ENCODE results near the gene NDUFAB1.

NDUFAB1 gene

GRCh38 chr16:23575834-23576233, 20.3 kb downstream of the NDUFAB1 start:
- H3K36me3 ChIP-seq (ENCODE audit: control insufficient read depth in 1 of 2, insufficient read depth in 2 of 2, low read depth in 1 of 2, low read length in 2 of 2) = peaks cover 54 to 86% of the 10 kb centered on the region in 2 experiments
- H3K4me3 ChIP-seq (ENCODE audit: insufficient read depth in 1 of 2, low read depth in 1 of 2, low read length in 2 of 2) = no peak overlapping the region
- no peak overlapping the region for H2BK5ac ChIP-seq (ENCODE audit: low read depth, low read length, poor library complexity, severe bottlenecking)
- no peaks in the 10 kb centered on the region for H3K4me1 ChIP-seq (ENCODE audit: control insufficient read depth, insufficient read depth, low read depth, low read length)
- no peak overlapping the region for H4K8ac ChIP-seq (ENCODE audit: low read length)
- no peak overlapping the region for H2AK5ac ChIP-seq (ENCODE audit: low read length, severe bottlenecking)
- 85% methylated on average over 3 of the region's 3 CpGs for WGBS
- H3K23ac ChIP-seq (ENCODE audit: low read length in 2 of 2) = no peak overlapping the region
- no peak overlapping the region for H4K91ac ChIP-seq (ENCODE audit: low read length)
- no peak overlapping the region for H3K9ac ChIP-seq (ENCODE audit: low read length)
- no peak overlapping the region for H3K14ac ChIP-seq (ENCODE audit: low read length in 2 of 2)
- no peak overlapping the region for H3K4me2 ChIP-seq (ENCODE audit: low read length, poor library complexity, severe bottlenecking)
- no peak overlapping the region for H3K18ac ChIP-seq (ENCODE audit: low read depth in 1 of 2, low read length in 2 of 2)
- H2BK15ac ChIP-seq (ENCODE audit: low read depth, poor library complexity, severe bottlenecking) = no peak overlapping the region
- H3K79me1 ChIP-seq (replicated peaks; ENCODE audit: low read length, poor library complexity, severe bottlenecking) = peaks cover 21% of the 10 kb centered on the region
- DNase-seq = no peak
- no peak overlapping the region for H3K4ac ChIP-seq (ENCODE audit: low read depth in 1 of 2, low read length in 2 of 2)
- no peak overlapping the region for H2BK120ac ChIP-seq (ENCODE audit: low read depth, low read length)
- no peak overlapping the region for H2AFZ ChIP-seq (ENCODE audit: low read depth, low read length)
- no peaks in the 10 kb centered on the region for H3K27me3 ChIP-seq (ENCODE audit: control insufficient read depth in 1 of 2, insufficient read depth in 1 of 2, low read length in 2 of 2)
- H2BK12ac ChIP-seq (ENCODE audit: low read length in 2 of 2) = no peak overlapping the region
- H3K27ac ChIP-seq (ENCODE audit: low read length, poor library complexity, severe bottlenecking) = no peak overlapping the region
- H3K9me3 ChIP-seq (ENCODE audit: control insufficient read depth, low read length) = no peaks in the 10 kb centered on the region

- Histone ChIP-seq H3K4me2 (ENCODE audit: low read length, poor library complexity, severe bottlenecking) (no peak overlapping the region), H3K18ac (ENCODE audit: low read depth in 1 of 2, low read length in 2 of 2) (no peak overlapping the region), H2BK12ac (ENCODE audit: low read length in 2 of 2) (no peak overlapping the region), H3K4me1 (ENCODE audit: control insufficient read depth, insufficient read depth, low read depth, low read length) (no peaks in the 10 kb centered on the region), H3K4ac (ENCODE audit: low read depth in 1 of 2, low read length in 2 of 2) (no peak overlapping the region), H3K4me3 (ENCODE audit: insufficient read depth in 1 of 2, low read depth in 1 of 2, low read length in 2 of 2) (no peak overlapping the region), H2BK120ac (ENCODE audit: low read depth, low read length) (no peak overlapping the region), H3K9me3 (ENCODE audit: control insufficient read depth, low read length) (no peaks in the 10 kb centered on the region), H4K8ac (ENCODE audit: low read length) (no peak overlapping the region), H3K27me3 (ENCODE audit: control insufficient read depth in 1 of 2, insufficient read depth in 1 of 2, low read length in 2 of 2) (no peaks in the 10 kb centered on the region), H3K14ac (ENCODE audit: low read length in 2 of 2) (no peak overlapping the region), H2AK5ac (ENCODE audit: low read length, severe bottlenecking) (no peak overlapping the region), H3K36me3 (ENCODE audit: control insufficient read depth in 1 of 2, insufficient read depth in 2 of 2, low read depth in 1 of 2, low read length in 2 of 2) (peaks cover 51 to 86% of the 10 kb centered on the region in 2 experiments), H3K23ac (ENCODE audit: low read length in 2 of 2) (no peak overlapping the region), H3K27ac (ENCODE audit: low read length, poor library complexity, severe bottlenecking) (no peak overlapping the region), H2BK15ac (ENCODE audit: low read depth, poor library complexity, severe bottlenecking) (no peak overlapping the region), H2BK5ac (ENCODE audit: low read depth, low read length, poor library complexity, severe bottlenecking) (no peak overlapping the region), H3K9ac (ENCODE audit: low read length) (no peak overlapping the region), H2AFZ (ENCODE audit: low read depth, low read length) (no peak overlapping the region), H3K79me1 (replicated peaks; ENCODE audit: low read length, poor library complexity, severe bottlenecking) (peaks cover 17% of the 10 kb centered on the region), H4K91ac (ENCODE audit: low read length) (no peak overlapping the region)
- DNase-seq = no peak
- 100% methylated on average over 5 of the region's 5 CpGs for WGBS
Observed at GRCh38 chr16:23573817-23574216, 22.3 kb downstream of the NDUFAB1 start.

- H3K4me3 ChIP-seq (ENCODE audit: insufficient read depth in 1 of 2, low read depth in 1 of 2, low read length in 2 of 2) = no peak overlapping the region
- no peak overlapping the region for H3K4ac ChIP-seq (ENCODE audit: low read depth in 1 of 2, low read length in 2 of 2)
- H2BK5ac ChIP-seq (ENCODE audit: low read depth, low read length, poor library complexity, severe bottlenecking) = no peak overlapping the region
- H2AK5ac ChIP-seq (ENCODE audit: low read length, severe bottlenecking) = no peak overlapping the region
- WGBS = 98% methylated on average over 7 of the region's 9 CpGs
- H2BK12ac ChIP-seq (ENCODE audit: low read length in 2 of 2) = no peak overlapping the region
- H3K4me1 ChIP-seq (ENCODE audit: control insufficient read depth, insufficient read depth, low read depth, low read length) = no peaks in the 10 kb centered on the region
- no peak overlapping the region for H3K14ac ChIP-seq (ENCODE audit: low read length in 2 of 2)
- no peak overlapping the region for H2AFZ ChIP-seq (ENCODE audit: low read depth, low read length)
- H2BK120ac ChIP-seq (ENCODE audit: low read depth, low read length) = no peak overlapping the region
- no peak overlapping the region for H4K91ac ChIP-seq (ENCODE audit: low read length)
- H4K8ac ChIP-seq (ENCODE audit: low read length) = no peak overlapping the region
- H3K36me3 ChIP-seq (ENCODE audit: control insufficient read depth in 1 of 2, insufficient read depth in 2 of 2, low read depth in 1 of 2, low read length in 2 of 2) = peaks cover 59 to 92% of the 10 kb centered on the region in 2 experiments
- no peaks in the 10 kb centered on the region for H3K9me3 ChIP-seq (ENCODE audit: control insufficient read depth, low read length)
- H3K23ac ChIP-seq (ENCODE audit: low read length in 2 of 2) = no peak overlapping the region
- H3K27ac ChIP-seq (ENCODE audit: low read length, poor library complexity, severe bottlenecking) = no peak overlapping the region
- no peak for DNase-seq
- H3K4me2 ChIP-seq (ENCODE audit: low read length, poor library complexity, severe bottlenecking) = no peak overlapping the region
- H3K9ac ChIP-seq (ENCODE audit: low read length) = no peak overlapping the region
- H3K79me1 ChIP-seq (replicated peaks; ENCODE audit: low read length, poor library complexity, severe bottlenecking) = peaks cover 23% of the 10 kb centered on the region
- no peaks in the 10 kb centered on the region for H3K27me3 ChIP-seq (ENCODE audit: control insufficient read depth in 1 of 2, insufficient read depth in 1 of 2, low read length in 2 of 2)
- no peak overlapping the region for H2BK15ac ChIP-seq (ENCODE audit: low read depth, poor library complexity, severe bottlenecking)
- H3K18ac ChIP-seq (ENCODE audit: low read depth in 1 of 2, low read length in 2 of 2) = no peak overlapping the region
Observed at GRCh38 chr16:23572394-23572793, 23.7 kb downstream of the NDUFAB1 start.

- Histone ChIP-seq H2BK120ac (ENCODE audit: low read depth, low read length) (no peak overlapping the region), H3K23ac (ENCODE audit: low read length in 2 of 2) (no peak overlapping the region), H3K79me1 (replicated peaks; ENCODE audit: low read length, poor library complexity, severe bottlenecking) (peaks cover 25% of the 10 kb centered on the region), H3K4me3 (ENCODE audit: insufficient read depth in 1 of 2, low read depth in 1 of 2, low read length in 2 of 2) (no peak overlapping the region), H4K8ac (ENCODE audit: low read length) (no peak overlapping the region), H3K4me1 (ENCODE audit: control insufficient read depth, insufficient read depth, low read depth, low read length) (no peaks in the 10 kb centered on the region), H3K9ac (ENCODE audit: low read length) (no peak overlapping the region), H2AFZ (ENCODE audit: low read depth, low read length) (no peak overlapping the region), H3K27ac (ENCODE audit: low read length, poor library complexity, severe bottlenecking) (no peak overlapping the region), H4K91ac (ENCODE audit: low read length) (no peak overlapping the region), H3K18ac (ENCODE audit: low read depth in 1 of 2, low read length in 2 of 2) (no peak overlapping the region), H2BK15ac (ENCODE audit: low read depth, poor library complexity, severe bottlenecking) (no peak overlapping the region), H3K36me3 (ENCODE audit: control insufficient read depth in 1 of 2, insufficient read depth in 2 of 2, low read depth in 1 of 2, low read length in 2 of 2) (peaks cover 62 to 93% of the 10 kb centered on the region in 2 experiments), H3K14ac (ENCODE audit: low read length in 2 of 2) (no peak overlapping the region), H2BK5ac (ENCODE audit: low read depth, low read length, poor library complexity, severe bottlenecking) (no peak overlapping the region), H3K4ac (ENCODE audit: low read depth in 1 of 2, low read length in 2 of 2) (no peak overlapping the region), H3K27me3 (ENCODE audit: control insufficient read depth in 1 of 2, insufficient read depth in 1 of 2, low read length in 2 of 2) (no peaks in the 10 kb centered on the region), H3K4me2 (ENCODE audit: low read length, poor library complexity, severe bottlenecking) (no peak overlapping the region), H3K9me3 (ENCODE audit: control insufficient read depth, low read length) (no peaks in the 10 kb centered on the region), H2BK12ac (ENCODE audit: low read length in 2 of 2) (no peak overlapping the region), H2AK5ac (ENCODE audit: low read length, severe bottlenecking) (no peak overlapping the region)
- WGBS = 99% methylated on average over 5 of the region's 5 CpGs
- no peak for DNase-seq
Observed at GRCh38 chr16:23571895-23572294, 24.2 kb downstream of the NDUFAB1 start.

All from mesenchymal stem cell (in vitro differentiated cells and primary cell).